Muscle of arm (tissue), 12 donors: Measurements from ENCODE around the gene GTPBP1. TPM values are rescaled to one million over a fixed set of nuclear protein-coding genes. Genes with fewer than 3 reads are reported as not detected.

Experiments
- DNase-seq: peaks from one replicate; pipeline ENCODE4 v3.0.0-alpha.2; 2013
- polyA plus RNA-seq, 12 donors: library from polyadenylated mRNA; unstranded; fragments of 120-200 nt; gene quantifications; one replicate each; pipeline ENCODE4 v1.2.1, GENCODE V29; 2013; ENCODE audit not compliant: insufficient read length in 12 of 12

The GTPBP1 gene
- polyA plus RNA-seq, 12 donors = 26.1 to 46.2 (median 35.0) TPM; not detected in 1

GRCh38 chr22:38738475-38739070 lies 32.8 kb downstream of the GTPBP1 start:
- no peak for DNase-seq

GRCh38 chr22:38739300-38740055 lies 33.7 kb downstream of the GTPBP1 start:
- DNase-seq = no peak

- no peak for DNase-seq
These were observed 34.5 kb downstream of the GTPBP1 start for GRCh38 chr22:38740116-38740723.

- DNase-seq = no peak
These were observed 35.0 kb downstream of the GTPBP1 start for GRCh38 chr22:38740754-38741153.

GRCh38 chr22:38741166-38741565 lies 35.4 kb downstream of the GTPBP1 start:
- DNase-seq = no peak

- no peak for DNase-seq
These were observed 35.8 kb downstream of the GTPBP1 start for GRCh38 chr22:38741576-38741975.

DNA sequence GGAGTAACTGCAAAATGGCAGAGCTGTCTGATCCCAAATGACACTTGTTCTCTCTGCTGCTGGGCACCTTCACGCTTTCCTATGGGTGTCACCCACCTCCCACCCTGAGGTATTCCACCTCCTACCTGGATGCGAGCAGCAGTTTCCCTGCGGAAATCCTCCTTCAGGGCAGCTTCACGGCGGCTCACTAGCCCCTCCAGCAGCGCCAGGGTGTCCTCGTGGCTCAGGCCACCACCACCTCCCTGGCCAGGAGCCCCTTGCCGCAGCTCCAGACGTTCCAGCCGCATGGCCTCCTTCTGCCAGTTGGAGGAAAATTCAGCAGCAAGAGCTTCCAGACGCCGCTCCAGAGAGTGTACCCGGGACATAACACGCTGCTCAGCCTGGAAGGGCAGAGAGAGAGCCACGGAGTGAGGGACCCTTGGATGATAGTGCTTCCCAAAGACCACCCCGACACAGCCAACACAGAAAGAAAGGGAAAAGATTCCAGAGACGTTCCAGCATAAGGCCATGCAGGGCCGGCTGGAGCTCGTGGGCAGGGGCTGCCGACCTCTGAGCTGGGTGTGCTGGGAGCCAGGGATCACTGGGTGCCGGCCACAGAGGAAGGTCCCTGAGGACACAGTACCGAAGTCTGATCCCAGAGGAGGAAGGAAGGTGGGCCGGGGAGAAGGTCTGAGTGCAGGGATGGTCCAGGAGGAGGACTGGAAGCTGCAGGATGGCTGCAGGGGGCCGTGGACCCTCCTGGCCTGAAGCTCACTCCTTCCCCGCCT lies 36.6 kb downstream of the GTPBP1 start:
- DNase-seq = no peak

GRCh38 chr22:38744981-38745380 lies 39.2 kb downstream of the GTPBP1 start:
- no peak for DNase-seq

GRCh38 chr22:38745676-38746460 lies 40.1 kb downstream of the GTPBP1 start:
- no peak for DNase-seq

DNA sequence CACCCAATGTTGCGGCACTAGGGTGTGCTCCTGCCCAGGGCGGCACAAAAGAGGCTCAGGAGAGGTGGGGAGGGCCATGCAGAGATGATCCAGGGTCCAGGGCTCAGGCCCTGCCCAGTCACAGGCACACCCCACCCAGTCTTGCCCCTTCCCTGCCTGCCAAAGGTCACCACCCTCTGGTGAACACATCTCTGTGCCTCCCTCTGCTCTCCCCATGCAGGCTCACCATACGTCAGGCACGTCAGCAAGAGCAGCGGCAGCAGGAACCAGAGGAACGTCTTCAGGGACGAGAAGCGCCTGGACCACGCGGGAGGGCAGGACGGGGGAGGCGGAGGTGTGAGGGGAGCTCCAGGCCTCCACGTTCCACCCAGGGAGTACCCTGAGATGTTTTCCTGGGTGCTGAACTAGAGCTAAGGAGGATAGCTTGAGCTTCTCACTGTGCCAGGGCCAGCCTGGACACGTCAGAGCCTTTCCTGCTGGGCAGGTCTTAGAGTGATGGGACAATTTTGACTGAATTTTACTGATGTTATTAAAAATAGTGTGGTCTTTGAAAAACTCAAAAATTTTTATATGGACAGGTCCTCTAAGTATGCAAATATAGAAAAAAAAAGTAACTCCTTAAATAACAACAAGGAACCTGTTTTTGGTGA lies 42.9 kb downstream of the GTPBP1 start:
- DNase-seq = no peak

DNA sequence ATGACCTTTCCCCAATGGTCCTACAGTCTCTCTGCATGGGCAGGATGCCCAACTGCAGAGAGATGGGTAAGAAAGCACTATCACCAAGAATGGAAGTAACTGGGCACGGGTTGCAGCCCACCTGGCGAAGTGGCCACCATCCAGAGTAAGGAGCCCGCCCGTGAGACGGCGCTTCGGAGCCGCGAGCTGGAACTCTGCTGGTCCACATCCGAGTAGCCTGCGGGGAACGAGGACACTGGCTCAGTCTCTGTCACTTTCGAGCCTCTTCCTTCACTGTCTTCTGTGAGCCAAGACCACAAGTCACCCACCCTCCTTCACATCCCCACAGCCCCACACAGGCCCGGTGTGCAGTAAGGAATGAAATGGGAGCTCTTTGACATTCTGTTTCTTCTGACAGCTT lies 44.4 kb downstream of the GTPBP1 start:
- no peak for DNase-seq

GRCh38 chr22:38750638-38751037 lies 44.9 kb downstream of the GTPBP1 start:
- no peak for DNase-seq

DNA sequence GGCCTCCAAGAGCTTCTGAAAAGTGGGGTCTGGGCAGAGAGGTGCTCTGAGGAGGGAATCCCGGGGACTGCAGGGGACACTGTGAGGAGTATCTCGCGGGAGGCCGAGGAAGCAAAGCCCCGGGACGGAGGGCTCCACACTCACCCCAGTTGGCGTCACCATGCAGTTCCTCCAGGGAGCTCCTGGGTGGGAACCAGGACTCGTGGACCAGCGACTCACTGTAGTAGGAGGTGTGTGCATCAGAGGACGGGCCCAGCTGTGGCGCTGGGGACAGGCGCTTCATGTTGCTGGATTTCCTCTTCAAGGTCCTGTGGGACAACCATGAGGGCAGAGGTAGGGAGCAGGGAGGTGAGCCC lies 45.3 kb downstream of the GTPBP1 start:
- DNase-seq = no peak

DNA sequence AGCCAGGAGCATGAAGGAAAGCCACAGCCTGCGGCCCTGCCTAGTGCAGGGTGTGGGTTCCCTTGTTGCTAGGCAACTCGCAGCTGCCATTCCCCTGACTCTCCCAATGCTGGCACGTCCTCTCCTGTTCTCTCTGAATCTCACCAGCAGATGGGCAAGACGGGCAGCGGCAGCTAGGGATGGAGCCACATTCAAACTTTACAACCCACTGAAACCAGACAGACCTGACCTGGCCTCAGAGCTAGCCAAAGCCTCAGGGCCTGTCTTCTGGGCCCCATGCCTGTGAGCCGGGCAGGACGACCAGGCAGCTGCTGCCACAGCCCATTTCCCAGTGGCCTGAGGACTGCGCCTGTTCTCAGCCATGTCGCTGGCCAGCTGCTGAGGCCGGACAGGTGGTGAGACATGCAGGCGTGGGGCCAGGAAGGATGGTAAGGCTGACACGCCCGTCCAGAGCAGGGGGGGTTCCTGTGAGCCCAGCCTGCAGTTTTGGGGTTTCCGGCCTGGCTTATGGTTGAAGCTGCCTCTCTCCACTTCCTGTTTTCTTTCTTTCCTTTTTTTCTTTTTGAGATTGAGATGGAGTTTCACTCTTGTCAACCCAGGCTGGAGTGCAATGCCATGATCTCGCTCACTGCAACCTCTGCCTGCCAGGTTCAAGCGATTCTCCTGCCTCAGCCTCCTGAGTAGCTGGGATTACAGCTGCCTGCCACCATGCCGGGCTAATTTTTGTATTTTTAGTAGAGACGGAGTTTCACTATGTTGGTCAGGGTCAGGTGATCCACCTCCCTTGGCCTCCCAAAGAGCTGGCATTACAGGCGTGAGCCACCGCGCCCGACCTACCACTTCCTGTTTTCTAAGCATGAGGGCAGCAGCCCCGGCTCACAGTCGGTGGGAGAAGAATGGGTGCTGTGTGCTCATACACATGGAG lies 45.9 kb downstream of the GTPBP1 start:
- peak; percentile 49 for DNase-seq

DNA sequence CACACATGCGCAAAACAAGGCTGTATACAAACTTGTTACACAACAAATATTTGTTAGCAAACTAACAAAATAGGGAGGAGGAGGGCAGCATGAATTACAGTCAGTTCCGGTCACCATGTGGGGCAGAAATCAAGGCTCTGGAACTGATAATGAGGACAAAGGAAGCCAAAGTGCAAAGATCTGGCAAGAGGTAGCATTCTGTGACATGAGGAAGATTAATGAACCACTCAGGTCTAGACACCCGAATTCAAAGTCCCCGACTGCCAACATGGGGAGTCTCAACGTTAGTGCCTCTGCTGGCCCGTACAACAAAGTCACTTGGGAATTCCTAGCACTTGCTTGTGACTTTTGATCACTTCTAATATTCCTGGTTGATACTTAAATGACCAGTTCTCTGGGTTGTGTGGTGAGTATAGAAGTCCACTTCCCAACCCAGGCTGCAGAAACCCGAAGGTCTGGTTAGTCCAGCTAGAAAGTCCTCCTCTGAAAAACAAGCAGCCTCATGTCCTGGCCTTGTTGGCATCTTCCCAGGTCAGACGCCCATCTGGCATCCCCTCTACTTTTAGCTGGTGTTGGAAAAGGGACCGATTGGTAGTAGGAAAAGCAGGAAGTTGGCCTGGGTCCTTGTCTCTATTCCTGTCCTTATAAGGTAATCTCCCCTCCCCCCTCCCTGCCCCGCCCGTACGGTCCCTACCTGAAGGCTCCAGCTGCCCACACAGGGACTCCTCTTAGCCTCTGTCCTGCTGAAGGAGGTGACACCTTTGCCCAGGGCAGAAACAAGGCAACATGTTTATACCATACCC lies 48.4 kb downstream of the GTPBP1 start:
- no peak for DNase-seq

GRCh38 chr22:38754751-38755154 lies 49.0 kb downstream of the GTPBP1 start:
- no peak for DNase-seq

DNA sequence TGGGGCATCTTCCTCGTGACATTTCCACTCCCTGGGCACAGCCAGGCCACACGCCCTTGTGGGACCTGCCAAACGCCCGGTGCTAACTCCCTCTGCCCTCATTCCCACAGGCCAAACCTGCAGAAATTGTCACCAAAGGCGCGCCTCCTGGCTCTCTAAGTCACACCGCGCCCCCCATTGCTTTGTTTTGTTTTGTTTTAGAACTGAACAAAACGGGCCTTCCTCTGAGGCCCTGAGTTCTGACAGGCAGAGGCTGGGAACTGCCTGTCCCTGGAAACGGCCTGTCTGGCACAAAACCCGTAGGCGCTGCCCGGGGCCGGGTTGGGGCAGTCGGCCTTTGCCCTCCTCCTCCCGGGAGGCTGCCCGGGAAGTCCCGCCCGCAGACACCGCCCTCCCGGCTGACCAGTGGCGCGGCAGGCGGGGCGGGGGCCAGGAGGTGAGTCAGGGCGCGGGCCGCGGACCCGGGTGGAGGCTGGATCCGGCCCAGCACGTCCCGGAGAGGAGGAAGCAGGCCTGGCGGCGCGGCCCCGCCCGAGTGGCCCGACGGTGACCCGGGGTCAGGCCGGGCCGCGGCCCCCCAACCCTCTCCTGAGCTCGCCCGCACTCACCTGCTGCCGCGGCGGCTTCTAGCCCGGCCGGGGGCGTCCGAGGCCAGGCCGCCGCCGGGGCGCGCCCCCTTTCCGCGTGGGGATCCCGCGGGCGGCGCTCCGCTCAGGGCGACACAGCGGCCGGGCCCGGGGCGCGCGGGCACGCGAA lies 49.6 kb downstream of the GTPBP1 start:
- peak; percentile 39 for DNase-seq

- peak; percentile 90 for DNase-seq
These were observed 50.3 kb downstream of the GTPBP1 start, which contains the start of gene SUN2 for GRCh38 chr22:38755911-38756532. Gene SUN2 (minus strand): TSS chr22:38755998. CDS start chr22:38752628, 3,370 bp downstream.
